DMS153 treated with DMSO at 0.1 percent for 48 hours (cell line): ENCODE measurements around the gene USP9Y.
"Not testable (repeated sequence)": the region's sequence is repeated elsewhere in the genome, so short reads cannot be mapped to it uniquely, and the experiment has no call there.

Source experiments
- DNase-seq: peaks from one replicate; lab custom pipeline; 2025; ENCODE audit not compliant: unreplicated experiment; lab: John Stamatoyannopoulos, UW

Gene USP9Y

GRCh38 chrY:12701181-12701695, at the start of gene USP9Y:
Gene USP9Y (plus strand): TSS chrY:12701231. CDS start chrY:12709448, 8,217 bp downstream.
- DNase-seq = no peak

- DNase-seq = no peak
These were observed 49.4 kb upstream of the USP9Y start for GRCh38 chrY:12651621-12652036.

- DNase-seq = no peak
These were observed 39.0 kb upstream of the USP9Y start for GRCh38 chrY:12661745-12662681.

GRCh38 chrY:12662745-12663591, 38.1 kb upstream of the USP9Y start:
- no peak for DNase-seq

GRCh38 chrY:12663845-12664244, 37.2 kb upstream of the USP9Y start:
- not testable (repeated sequence) for DNase-seq

GRCh38 chrY:12678111-12678510, 22.9 kb upstream of the USP9Y start:
- DNase-seq = no peak

GRCh38 chrY:12681535-12681934, 19.5 kb upstream of the USP9Y start:
- DNase-seq = no peak

GRCh38 chrY:12688337-12688736, 12.7 kb upstream of the USP9Y start:
- no peak for DNase-seq

- no peak for DNase-seq
These were observed 944 bp upstream of the USP9Y start for GRCh38 chrY:12700087-12700486.

- DNase-seq = no peak
These were observed 1.1 kb downstream of the USP9Y start for GRCh38 chrY:12702174-12702573.

- no peak for DNase-seq
These were observed 9.4 kb downstream of the USP9Y start for GRCh38 chrY:12710460-12710859.

- DNase-seq = no peak
These were observed 14.3 kb downstream of the USP9Y start for GRCh38 chrY:12715376-12715775.

GRCh38 chrY:12729746-12730145, 28.7 kb downstream of the USP9Y start:
- no peak for DNase-seq

GRCh38 chrY:12733625-12734024, 32.6 kb downstream of the USP9Y start:
- no peak for DNase-seq

GRCh38 chrY:12734051-12734450, 33.0 kb downstream of the USP9Y start:
- DNase-seq = no peak

- DNase-seq = no peak
These were observed 40.4 kb downstream of the USP9Y start for GRCh38 chrY:12741414-12741813.

- DNase-seq = no peak
These were observed 41.7 kb downstream of the USP9Y start for GRCh38 chrY:12742725-12743124.

GRCh38 chrY:12744091-12744490, 43.1 kb downstream of the USP9Y start:
- DNase-seq = no peak

GRCh38 chrY:12749293-12749692, 48.3 kb downstream of the USP9Y start:
- no peak for DNase-seq

GRCh38 chrY:12752856-12753255, 51.8 kb downstream of the USP9Y start:
- no peak for DNase-seq

GRCh38 chrY:12756021-12756420, 55.0 kb downstream of the USP9Y start:
- no peak for DNase-seq

GRCh38 chrY:12765976-12766375, 64.9 kb downstream of the USP9Y start:
- DNase-seq = no peak
